HFF-Myc (cell line): ENCODE data around the gene TENM4.
A peak's percentile ranks its signal among the peaks of the same experiment; 100 is the strongest.

Experiments
- DNase-seq: peaks from one replicate; pipeline ENCODE4 v3.0.0-alpha.2; 2011; ENCODE audit warnings: low read depth; ENCODE audit errors: extremely low read depth
- H3K4me3 ChIP-seq: replicated peaks from 2 replicates; pipeline ENCODE4 v1.5.1; 2011; ENCODE audit warnings: low read depth, mild to moderate bottlenecking, control low read depth, low read length
- CTCF ChIP-seq: IDR thresholded peaks from 2 replicates; pipeline ENCODE4 v1.5.1; 2012; ENCODE audit warnings: mild to moderate bottlenecking, low read depth, low read length, control low read depth; ENCODE audit errors: missing control alignments

The TENM4 gene

GRCh38 chr11:79440571-79441460, at the start of gene TENM4:
TENM4 (minus strand) TSS chr11:79441030; CDS start chr11:79069944, 371,086 bp downstream.
- DNase-seq: no peak
- TF ChIP-seq CTCF: no peak
- peak within 1 kb of the TSS; percentile 53 for H3K4me3 ChIP-seq

- H3K4me3 ChIP-seq: no peak overlapping the region
- no peak for TF ChIP-seq CTCF
- no peak for DNase-seq
Measured at GRCh38 chr11:79488286-79488685, 47.5 kb upstream of the TENM4 start.

- no peak for TF ChIP-seq CTCF
- DNase-seq: no peak
- no peak overlapping the region for H3K4me3 ChIP-seq
Measured at GRCh38 chr11:79487412-79487811, 46.6 kb upstream of the TENM4 start.

GRCh38 chr11:79486242-79486984, 45.6 kb upstream of the TENM4 start:
- H3K4me3 ChIP-seq: no peak overlapping the region
- no peak for DNase-seq

GRCh38 chr11:79485694-79486093, 44.9 kb upstream of the TENM4 start:
- DNase-seq: no peak
- no peak for TF ChIP-seq CTCF
- H3K4me3 ChIP-seq: no peak overlapping the region

More at GRCh38 chr11:79486242-79486984, 45.6 kb upstream of the TENM4 start:
- no peak for TF ChIP-seq CTCF

GRCh38 chr11:79484872-79485271, 44.0 kb upstream of the TENM4 start:
- no peak overlapping the region for H3K4me3 ChIP-seq
- DNase-seq: no peak
- no peak for TF ChIP-seq CTCF
